SK-N-SH (cell line): ENCODE measurements around the gene RAB11FIP5. TPM values are rescaled to one million over a fixed set of nuclear protein-coding genes. Genes with fewer than 3 reads are reported as not detected.

Experiments
- CTCF ChIA-PET: fragments of 300-600, 350-600 bp; formaldehyde crosslinking; extraction: SDS; loops from one replicate; lab custom pipeline; 2021; lab: Yijun Ruan, JAX
- POLR2A ChIA-PET: fragments of 350-600 bp; sonication (Branson Sonifier 250); formaldehyde crosslinking; extraction: SDS; loops from one replicate; lab custom pipeline; 2020; ENCODE audit warnings: antibody characterized with exemption, inconsistent platforms; lab: Yijun Ruan, JAX
- DNase-seq: peaks from one replicate; pipeline ENCODE4 v3.0.0; 2012
- H2AFZ ChIP-seq: fragments of 200-600 bp; sonication (generic); 2 replicates; pipeline ENCODE4 v1.8.1; 2016; ENCODE audit warnings: antibody characterized with exemption, mild to moderate bottlenecking, low read depth
- H3F3A ChIP-seq: fragments of 200-600 bp; sonication (generic); replicated peaks from 2 replicates; pipeline ENCODE3; 2016; ENCODE audit warnings: antibody characterized with exemption, mild to moderate bottlenecking; ENCODE audit not compliant: insufficient read depth
- H3K27ac ChIP-seq, 2 experiments: fragments of 200-500 bp in 1 of 2; fragments of 200-600 bp in 1 of 2; sonication (Bioruptor generic) in 1 of 2; sonication (generic), shearing (Covaris generic) in 1 of 2; 2 replicates each; pipeline versions ENCODE4 v1.5.1 to v1.6.1; 2014 to 2016; ENCODE audit warnings: low read depth in 2 of 2, inconsistent platforms in 1 of 2, low read length in 1 of 2, mild to moderate bottlenecking in 1 of 2, mixed read lengths in 1 of 2
- H3K27me3 ChIP-seq: fragments of 200-600 bp; sonication (generic), shearing (Covaris generic); 2 replicates; pipeline ENCODE4 v1.6.1; 2016; ENCODE audit warnings: mixed run types; ENCODE audit not compliant: insufficient read depth
- H3K36me3 ChIP-seq, 2 experiments: fragments of 200-500 bp in 1 of 2; fragments of 200-600 bp in 1 of 2; sonication (Bioruptor generic) in 1 of 2; sonication (generic) in 1 of 2; replicated peaks in 1 of 2; 2 replicates each; pipeline versions ENCODE3 to v1.5.1; 2014 to 2016; ENCODE audit warnings: low read length in 1 of 2, mild to moderate bottlenecking in 1 of 2; ENCODE audit not compliant: insufficient read depth in 2 of 2, control insufficient read depth in 1 of 2
- H3K4me1 ChIP-seq, 2 experiments: fragments of 200-500 bp in 1 of 2; fragments of 200-600 bp in 1 of 2; sonication (Bioruptor generic) in 1 of 2; sonication (generic), shearing (Covaris generic) in 1 of 2; 2 replicates each; pipeline versions ENCODE4 v1.5.1 to v1.6.1; 2014 to 2016; ENCODE audit warnings: low read depth in 1 of 2, low read length in 1 of 2, mixed run types in 1 of 2; ENCODE audit not compliant: insufficient read depth in 2 of 2, control insufficient read depth in 1 of 2
- H3K4me2 ChIP-seq: fragments of 200-600 bp; sonication (generic), shearing (Covaris generic); 2 replicates; pipeline ENCODE4 v1.6.1; 2017; ENCODE audit warnings: mixed run types
- H3K4me3 ChIP-seq, 2 experiments: fragments of 200-500 bp in 1 of 2; fragments of 200-600 bp in 1 of 2; sonication (Bioruptor generic) in 1 of 2; sonication (generic), shearing (Covaris generic) in 1 of 2; 2 replicates each; pipeline versions ENCODE4 v1.5.1 to v1.8.1; 2014 to 2016; ENCODE audit warnings: low read depth in 2 of 2, inconsistent platforms in 1 of 2, low read length in 1 of 2, mild to moderate bottlenecking in 1 of 2, mixed read lengths in 1 of 2, moderate library complexity in 1 of 2
- H3K79me2 ChIP-seq: fragments of 200-600 bp; sonication (generic); 2 replicates; pipeline ENCODE4 v1.8.1; 2017; ENCODE audit warnings: mild to moderate bottlenecking; ENCODE audit not compliant: insufficient read depth
- H3K9ac ChIP-seq: fragments of 200-600 bp; sonication (generic); 2 replicates; pipeline ENCODE4 v1.6.1; 2017; ENCODE audit warnings: mixed run types
- H3K9me2 ChIP-seq: fragments of 200-600 bp; sonication (generic); 2 replicates; pipeline ENCODE4 v1.6.1; 2017; ENCODE audit warnings: mixed run types
- H3K9me3 ChIP-seq: fragments of 200-600 bp; sonication (generic); 2 replicates; pipeline ENCODE4 v1.6.1; 2017; ENCODE audit warnings: mixed run types, mild to moderate bottlenecking, moderate library complexity
- H4K20me1 ChIP-seq: fragments of 200-600 bp; sonication (generic); 2 replicates; pipeline ENCODE4 v1.6.1; 2017; ENCODE audit warnings: mild to moderate bottlenecking, mixed run types; ENCODE audit not compliant: insufficient read depth
- CHD2 ChIP-seq: fragments of 150-350 bp; IDR thresholded peaks from 2 replicates; pipeline ENCODE4 v1.6.1; 2018; ENCODE audit warnings: low read length; ENCODE audit not compliant: partially characterized antibody
- EZH2phosphoT487 ChIP-seq: fragments of 200-600 bp; sonication (generic); IDR thresholded peaks from 2 replicates; pipeline ENCODE4 v1.6.1; 2017; ENCODE audit warnings: low read depth, mixed run types, mild to moderate bottlenecking, antibody characterized with exemption, moderate library complexity, borderline replicate concordance
- FOXJ3 ChIP-seq: sonication (generic); formaldehyde crosslinking; IDR thresholded peaks from 2 replicates; pipeline ENCODE4 v1.5.1; 2020; ENCODE audit warnings: mild to moderate bottlenecking, missing genetic modification reagents
- FOXM1 ChIP-seq: IDR thresholded peaks from 2 replicates; pipeline ENCODE4 v1.4.0; 2012; ENCODE audit warnings: low read depth, mild to moderate bottlenecking
- GABPA ChIP-seq: IDR thresholded peaks from 2 replicates; pipeline ENCODE4 v1.4.0; 2012; ENCODE audit warnings: low read depth, mild to moderate bottlenecking
- GATA2 ChIP-seq: sonication (generic); formaldehyde crosslinking; IDR thresholded peaks from 2 replicates; pipeline ENCODE4 v1.5.0; 2020; ENCODE audit warnings: mild to moderate bottlenecking, missing genetic modification reagents
- MEF2A ChIP-seq: IDR thresholded peaks from 2 replicates; pipeline ENCODE4 v1.4.0; 2012; ENCODE audit warnings: low read depth, borderline replicate concordance
- NFIC ChIP-seq: IDR thresholded peaks from 2 replicates; pipeline ENCODE4 v1.4.0; 2012; ENCODE audit warnings: borderline replicate concordance
- RFX5 ChIP-seq: IDR thresholded peaks from 2 replicates; pipeline ENCODE4 v1.6.1; 2012; ENCODE audit warnings: mild to moderate bottlenecking, improper control_type of control experiment, low read length
- RXRA ChIP-seq: IDR thresholded peaks from 2 replicates; pipeline ENCODE4 v1.4.0; 2012; ENCODE audit warnings: low read depth, mild to moderate bottlenecking, borderline replicate concordance
- SMC3 ChIP-seq: IDR thresholded peaks from 2 replicates; pipeline ENCODE4 v1.6.1; 2012; ENCODE audit warnings: low read depth, low read length, improper control_type of control experiment
- TCF12 ChIP-seq: IDR thresholded peaks from 2 replicates; pipeline ENCODE4 v1.4.0; 2012
- USF2 ChIP-seq: fragments of 150-350 bp; IDR thresholded peaks from 2 replicates; pipeline ENCODE4 v1.6.1; 2017; ENCODE audit warnings: antibody characterized with exemption, low read length, low read depth, borderline replicate concordance
- WGBS: methylation state at CpG from one replicate; pipeline ENCODE4 v1.1.6; 2017; ENCODE audit warnings: low lambda C conversion rate; 5-methylcytosine and 5-hydroxymethylcytosine counted together
- polyA plus RNA-seq, 3 experiments: library from polyadenylated mRNA; depleted of rRNA; stranded (reverse); fragments of >200 nt; gene quantifications; 2 replicates each; pipeline ENCODE4 v1.2.3, GENCODE V29; 2012
- TF ChIP-seq, protein P1 (sequence below): IDR thresholded peaks from 2 replicates; pipeline ENCODE4 v1.4.0; 2012; ENCODE audit warnings: low read depth, borderline replicate concordance
- TF ChIP-seq, protein P2 (sequence below): IDR thresholded peaks from 2 replicates; pipeline ENCODE4; 2012
- TF ChIP-seq, protein P3 (sequence below): fragments of 200-600 bp; sonication (generic); IDR thresholded peaks from 2 replicates; pipeline ENCODE4 v1.6.1; 2017; ENCODE audit warnings: antibody characterized with exemption, mild to moderate bottlenecking, moderate library complexity

The RAB11FIP5 gene
- polyA plus RNA-seq, 1 of the 3 experiments (the other 2 are of a cell fraction) = 17.1 TPM

DNA sequence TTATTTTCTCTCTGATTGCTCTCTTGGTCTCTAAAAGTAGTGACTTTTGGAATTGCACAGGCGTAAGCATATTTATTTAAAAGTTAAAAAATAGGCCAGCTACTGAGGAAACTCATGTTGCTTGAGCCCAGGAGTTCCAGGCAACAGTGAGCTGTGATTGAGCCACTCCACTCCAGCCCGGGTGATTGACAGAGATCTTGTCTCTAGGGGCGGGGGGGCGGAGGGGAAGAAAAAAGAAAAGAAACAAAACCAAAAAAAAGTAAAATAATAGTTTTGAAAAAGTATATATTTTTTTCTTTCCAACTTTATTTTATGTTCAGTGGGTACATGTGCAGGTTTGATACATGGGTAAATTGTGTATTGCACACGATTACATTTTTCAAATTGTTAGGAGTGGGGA, 18.0 kb upstream of the RAB11FIP5 start:
- H3K27ac ChIP-seq = no peak overlapping the region
- ChIA-PET POLR2A (no interaction called here), CTCF (interaction anchor here (1.4 kb wide), 1 partner anchor 18 kb away, joined by 3 read pairs; the partner anchor contains the start of gene RAB11FIP5)
- no peak for TF ChIP-seq FOXJ3 (CRISPR knock-in tag)
- TF ChIP-seq CHD2 = no peak
- no peak for TF ChIP-seq NFIC
- TF ChIP-seq USF2 = no peak
- TF ChIP-seq, protein P1, sequence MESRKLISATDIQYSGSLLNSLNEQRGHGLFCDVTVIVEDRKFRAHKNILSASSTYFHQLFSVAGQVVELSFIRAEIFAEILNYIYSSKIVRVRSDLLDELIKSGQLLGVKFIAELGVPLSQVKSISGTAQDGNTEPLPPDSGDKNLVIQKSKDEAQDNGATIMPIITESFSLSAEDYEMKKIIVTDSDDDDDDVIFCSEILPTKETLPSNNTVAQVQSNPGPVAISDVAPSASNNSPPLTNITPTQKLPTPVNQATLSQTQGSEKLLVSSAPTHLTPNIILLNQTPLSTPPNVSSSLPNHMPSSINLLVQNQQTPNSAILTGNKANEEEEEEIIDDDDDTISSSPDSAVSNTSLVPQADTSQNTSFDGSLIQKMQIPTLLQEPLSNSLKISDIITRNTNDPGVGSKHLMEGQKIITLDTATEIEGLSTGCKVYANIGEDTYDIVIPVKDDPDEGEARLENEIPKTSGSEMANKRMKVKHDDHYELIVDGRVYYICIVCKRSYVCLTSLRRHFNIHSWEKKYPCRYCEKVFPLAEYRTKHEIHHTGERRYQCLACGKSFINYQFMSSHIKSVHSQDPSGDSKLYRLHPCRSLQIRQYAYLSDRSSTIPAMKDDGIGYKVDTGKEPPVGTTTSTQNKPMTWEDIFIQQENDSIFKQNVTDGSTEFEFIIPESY = no peak
- no peak for TF ChIP-seq EZH2phosphoT487
- TF ChIP-seq, protein P2, sequence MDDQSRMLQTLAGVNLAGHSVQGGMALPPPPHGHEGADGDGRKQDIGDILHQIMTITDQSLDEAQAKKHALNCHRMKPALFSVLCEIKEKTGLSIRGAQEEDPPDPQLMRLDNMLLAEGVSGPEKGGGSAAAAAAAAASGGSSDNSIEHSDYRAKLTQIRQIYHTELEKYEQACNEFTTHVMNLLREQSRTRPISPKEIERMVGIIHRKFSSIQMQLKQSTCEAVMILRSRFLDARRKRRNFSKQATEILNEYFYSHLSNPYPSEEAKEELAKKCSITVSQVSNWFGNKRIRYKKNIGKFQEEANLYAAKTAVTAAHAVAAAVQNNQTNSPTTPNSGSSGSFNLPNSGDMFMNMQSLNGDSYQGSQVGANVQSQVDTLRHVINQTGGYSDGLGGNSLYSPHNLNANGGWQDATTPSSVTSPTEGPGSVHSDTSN = no peak
- no peak for TF ChIP-seq GATA2 (CRISPR knock-in tag)
- TF ChIP-seq TCF12 = no peak
- no peaks in the 10 kb centered on the region for H3K36me3 ChIP-seq
- no peaks in the 10 kb centered on the region for H4K20me1 ChIP-seq
- WGBS = 67% methylated on average over 5 of the region's 5 CpGs
- no peaks in the 10 kb centered on the region for H3K79me2 ChIP-seq
- no peak overlapping the region for H3K4me3 ChIP-seq
- no peaks in the 10 kb centered on the region for H3K9me3 ChIP-seq
- H3K4me2 ChIP-seq = no peak overlapping the region
- DNase-seq = no peak
- no peaks in the 10 kb centered on the region for H3K9me2 ChIP-seq
- H3K4me1 ChIP-seq = no peaks in the 10 kb centered on the region; a peak in 1 of 4 replicates
- no peak overlapping the region for H3K9ac ChIP-seq
- H3K27me3 ChIP-seq = no peaks in the 10 kb centered on the region; the same call in 1 of the 2 replicates
- H3F3A ChIP-seq = no peaks in the 10 kb centered on the region
- no peak overlapping the region for H2AFZ ChIP-seq

- WGBS = 70% methylated on average over 6 of the region's 6 CpGs
- DNase-seq = no peak
- ChIA-PET CTCF (interaction anchor here (0.6 to 1.2 kb wide), 5 partner anchors 11 to 75 kb away, joined by 3 to 4 read pairs (median 3); no protein-coding TSS in a partner anchor), POLR2A (no interaction called here)
- Histone ChIP-seq H3K79me2 (no peaks in the 10 kb centered on the region), H3K36me3 (no peaks in the 10 kb centered on the region), H3K9ac (no peak overlapping the region), H3K27me3 (no peaks in the 10 kb centered on the region; the same call in 1 of the 2 replicates), H3K9me2 (no peaks in the 10 kb centered on the region), H3K9me3 (no peaks in the 10 kb centered on the region), H3K4me1 (no peaks in the 10 kb centered on the region; a peak in 1 of 4 replicates), H2AFZ (no peak overlapping the region), H3F3A (no peaks in the 10 kb centered on the region), H4K20me1 (no peaks in the 10 kb centered on the region), H3K4me3 (no peak overlapping the region), H3K4me2 (no peak overlapping the region), H3K27ac (no peak overlapping the region)
- TF ChIP-seq USF2 = no peak
- TF ChIP-seq, protein P3, sequence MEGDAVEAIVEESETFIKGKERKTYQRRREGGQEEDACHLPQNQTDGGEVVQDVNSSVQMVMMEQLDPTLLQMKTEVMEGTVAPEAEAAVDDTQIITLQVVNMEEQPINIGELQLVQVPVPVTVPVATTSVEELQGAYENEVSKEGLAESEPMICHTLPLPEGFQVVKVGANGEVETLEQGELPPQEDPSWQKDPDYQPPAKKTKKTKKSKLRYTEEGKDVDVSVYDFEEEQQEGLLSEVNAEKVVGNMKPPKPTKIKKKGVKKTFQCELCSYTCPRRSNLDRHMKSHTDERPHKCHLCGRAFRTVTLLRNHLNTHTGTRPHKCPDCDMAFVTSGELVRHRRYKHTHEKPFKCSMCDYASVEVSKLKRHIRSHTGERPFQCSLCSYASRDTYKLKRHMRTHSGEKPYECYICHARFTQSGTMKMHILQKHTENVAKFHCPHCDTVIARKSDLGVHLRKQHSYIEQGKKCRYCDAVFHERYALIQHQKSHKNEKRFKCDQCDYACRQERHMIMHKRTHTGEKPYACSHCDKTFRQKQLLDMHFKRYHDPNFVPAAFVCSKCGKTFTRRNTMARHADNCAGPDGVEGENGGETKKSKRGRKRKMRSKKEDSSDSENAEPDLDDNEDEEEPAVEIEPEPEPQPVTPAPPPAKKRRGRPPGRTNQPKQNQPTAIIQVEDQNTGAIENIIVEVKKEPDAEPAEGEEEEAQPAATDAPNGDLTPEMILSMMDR = no peak
- TF ChIP-seq TCF12 = no peak
- TF ChIP-seq GABPA = no peak
- no peak for TF ChIP-seq RXRA
- TF ChIP-seq SMC3 = no peak
- no peak for TF ChIP-seq NFIC
- no peak for TF ChIP-seq FOXM1
- TF ChIP-seq RFX5 = no peak
- no peak for TF ChIP-seq MEF2A
Observed at GRCh38 chr2:73128841-73129535, 16.2 kb upstream of the RAB11FIP5 start.
